SW 1271 (cell line): ENCODE measurements around the gene TEX29.

ENCODE experiments used
- DNase-seq, 2 experiments: peaks; one replicate each; lab custom pipeline; 2025; lab: John Stamatoyannopoulos, UW

TEX29 gene

DNA sequence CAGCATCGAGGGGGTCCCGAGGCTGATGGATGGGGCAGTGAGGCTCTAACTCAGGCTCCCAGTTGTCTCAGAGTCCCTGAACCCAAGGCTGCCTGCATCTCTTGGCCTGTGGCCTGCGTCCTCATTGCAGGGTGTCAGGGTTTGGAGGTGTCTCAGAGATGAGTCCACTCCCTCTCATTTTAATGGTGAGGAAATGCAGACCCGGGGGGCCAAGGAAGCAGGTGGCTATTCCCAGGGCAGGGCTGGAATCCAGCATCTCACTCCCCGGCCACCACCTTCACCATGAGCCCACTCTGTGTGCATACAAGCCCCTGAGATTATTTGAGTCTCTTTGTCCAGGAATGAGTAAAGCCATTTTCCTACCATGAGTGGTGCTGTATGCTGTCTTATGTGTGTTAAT lies 21.4 kb downstream of the TEX29 start:
- no peak for DNase-seq

DNA sequence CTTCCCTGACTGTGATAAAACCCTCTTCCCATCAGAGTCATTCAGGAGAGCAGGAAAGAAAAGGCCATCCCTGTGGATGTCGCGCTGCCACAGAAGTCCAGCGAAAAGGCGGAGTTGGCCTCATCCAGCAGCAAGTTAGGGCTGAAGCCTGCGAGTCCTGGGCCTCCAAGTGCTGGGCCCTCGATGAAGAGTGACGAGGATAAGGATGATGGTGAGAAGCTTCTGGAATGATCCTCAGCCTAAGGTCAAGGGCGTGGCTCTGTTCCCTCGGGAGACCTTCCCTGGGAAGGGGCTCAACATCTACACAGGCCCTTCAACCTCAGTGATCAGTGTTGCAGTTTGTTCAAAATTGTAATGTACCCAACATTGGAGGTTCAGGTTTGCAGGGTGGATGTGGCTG lies 22.3 kb downstream of the TEX29 start:
- DNase-seq, result no peak

DNA sequence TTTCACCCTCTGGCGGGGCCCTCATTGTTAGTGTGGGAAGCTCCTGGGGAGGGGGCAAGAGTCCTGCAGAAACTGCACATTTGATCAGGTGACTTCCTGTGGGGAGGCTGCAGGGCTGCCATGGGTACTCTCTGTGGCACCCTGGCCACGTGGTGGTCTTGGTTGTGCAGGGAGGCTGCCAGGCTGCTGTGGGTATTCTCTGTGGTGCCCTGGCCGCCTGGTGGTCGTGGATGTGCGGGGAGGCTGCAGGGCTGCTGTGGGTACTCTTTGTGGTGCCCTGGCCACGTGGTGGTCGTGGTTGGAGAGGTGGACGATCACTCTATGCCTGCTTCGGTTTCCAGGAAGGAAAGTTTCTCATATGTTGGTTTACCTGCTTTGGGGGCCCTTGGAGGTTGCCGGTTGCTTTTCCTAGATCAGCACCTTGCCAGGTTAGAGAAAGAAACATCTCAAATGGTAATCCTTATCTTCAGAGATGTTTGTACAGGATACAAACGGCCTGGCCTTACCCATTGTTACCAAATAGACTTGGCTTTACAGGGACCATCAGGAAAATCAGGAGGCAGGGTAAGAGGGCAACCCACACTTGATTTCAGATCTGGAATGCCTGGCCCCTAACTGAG lies 22.9 kb downstream of the TEX29 start:
- no peak for DNase-seq

DNA sequence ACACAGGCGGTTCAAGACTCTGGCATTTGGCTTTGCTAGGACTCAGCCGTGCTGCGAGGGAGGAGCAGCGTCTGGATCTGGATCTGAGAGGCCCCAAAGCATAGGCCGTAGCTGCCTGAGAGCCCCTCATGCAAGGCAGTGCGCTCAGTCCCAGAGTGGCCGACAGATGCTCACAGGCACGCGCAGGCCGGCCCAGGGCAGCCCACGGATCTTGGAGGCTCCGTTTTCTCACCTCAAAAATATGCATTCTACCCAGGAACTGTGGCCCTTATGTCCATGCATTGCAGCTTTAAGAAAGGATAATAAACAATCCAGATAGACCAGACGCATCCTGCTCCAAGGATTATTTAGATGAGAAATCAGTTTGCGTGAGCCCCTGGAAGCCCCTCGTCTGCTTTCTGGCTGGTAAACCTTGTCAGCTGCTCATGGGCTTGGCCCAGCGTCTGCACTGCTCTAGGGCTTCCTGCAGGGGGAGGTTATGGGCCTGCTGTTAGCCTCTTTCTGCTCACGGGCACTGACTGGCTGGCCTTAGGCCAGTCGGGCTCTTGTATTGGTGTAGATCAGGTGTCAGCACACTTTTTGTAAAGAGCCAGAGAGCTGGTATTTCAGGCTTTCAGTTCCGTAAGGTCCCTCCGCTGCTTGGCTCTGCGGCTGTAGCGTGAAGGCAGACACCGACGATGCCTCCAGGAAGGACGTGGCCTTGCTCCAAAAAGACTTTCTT lies 24.2 kb downstream of the TEX29 start:
- DNase-seq, result no peak

DNA sequence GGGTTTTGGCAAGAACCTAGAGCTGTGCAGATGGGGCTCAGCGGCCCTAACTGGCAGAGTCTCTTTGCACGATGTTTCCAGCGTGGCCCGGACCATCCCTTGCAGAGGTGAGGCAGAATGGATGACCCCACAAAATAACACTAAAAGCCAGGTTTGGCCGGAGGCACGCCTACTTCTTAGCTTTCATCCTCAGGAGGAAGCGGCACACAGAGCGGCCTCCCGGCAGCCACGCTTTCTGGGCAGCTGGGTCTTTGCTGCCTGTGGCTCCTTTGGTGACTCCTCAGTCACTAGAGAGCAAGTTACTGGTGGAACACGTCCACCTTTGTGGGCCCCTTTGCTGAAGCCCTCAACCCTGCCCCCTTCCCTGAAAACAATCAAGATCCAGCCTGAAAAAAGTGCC lies 25.2 kb downstream of the TEX29 start:
- DNase-seq, result no peak

DNA sequence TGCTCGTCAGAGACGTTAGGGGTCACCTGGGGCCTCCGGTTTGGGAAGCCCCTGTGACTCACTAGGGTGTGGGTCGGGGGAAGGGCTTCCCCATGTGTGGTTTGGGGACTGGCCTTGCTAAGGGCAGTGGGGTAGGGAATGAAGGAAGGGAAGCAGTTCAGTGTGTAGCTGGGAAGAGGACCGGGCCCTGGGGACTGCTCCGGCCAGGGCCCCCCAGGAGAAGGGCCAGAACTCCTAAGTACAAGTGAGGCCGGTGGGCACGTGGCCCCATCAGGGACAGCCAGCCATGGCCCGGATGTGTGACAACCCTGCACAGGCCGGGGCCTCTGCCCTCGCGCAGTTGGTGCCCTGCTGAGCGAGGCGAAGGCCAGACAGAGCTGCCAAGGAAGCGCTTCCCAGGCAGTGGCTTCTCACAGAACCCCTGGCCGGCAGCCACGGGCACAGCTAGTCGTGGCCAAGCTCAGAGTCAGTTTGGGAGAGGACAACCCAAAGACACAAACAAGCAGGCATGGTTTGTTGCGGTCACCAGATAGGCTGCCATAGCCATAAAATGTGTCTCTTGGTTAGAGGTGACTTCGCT lies 25.7 kb downstream of the TEX29 start:
- no peak for DNase-seq

DNA sequence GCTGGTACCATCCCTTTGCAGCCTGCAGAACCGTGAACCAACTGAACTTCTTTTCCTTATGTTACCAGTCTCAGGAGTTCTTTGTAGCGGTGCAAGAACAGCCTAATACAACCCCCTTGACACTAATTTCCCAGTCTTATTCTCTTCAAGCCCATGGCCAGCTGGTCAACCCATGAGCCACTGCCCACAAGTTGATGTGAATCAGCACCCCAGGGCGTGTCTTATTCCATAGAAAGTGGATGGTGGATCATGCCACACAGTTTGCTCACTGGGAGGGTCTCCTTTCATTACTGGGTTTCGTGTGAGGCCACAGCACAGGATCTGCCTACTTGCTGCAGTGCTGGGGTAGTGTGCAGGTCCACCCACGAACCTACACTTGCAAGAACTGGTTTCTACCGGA lies 27.0 kb downstream of the TEX29 start:
- DNase-seq, result no peak

DNA sequence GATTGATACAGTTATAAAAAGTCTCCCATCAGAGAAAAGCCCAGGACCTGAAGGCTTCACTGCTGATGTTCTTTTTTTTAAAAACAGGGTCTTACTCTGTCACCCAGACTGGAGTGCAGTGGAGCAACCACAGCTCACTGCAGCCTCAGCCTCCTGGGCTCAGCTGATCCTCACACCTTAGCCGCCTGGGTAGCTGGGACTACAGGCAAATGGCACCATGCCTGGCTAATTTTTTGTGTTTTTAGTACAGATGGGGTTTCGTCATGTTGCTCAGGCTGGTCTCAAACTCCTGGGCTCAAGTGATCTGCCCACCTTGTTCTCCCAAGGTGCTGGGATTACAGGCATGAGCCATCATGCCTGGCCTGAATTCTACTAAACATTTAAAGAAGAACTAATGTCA lies 33.1 kb downstream of the TEX29 start:
- DNase-seq, result no peak

DNA sequence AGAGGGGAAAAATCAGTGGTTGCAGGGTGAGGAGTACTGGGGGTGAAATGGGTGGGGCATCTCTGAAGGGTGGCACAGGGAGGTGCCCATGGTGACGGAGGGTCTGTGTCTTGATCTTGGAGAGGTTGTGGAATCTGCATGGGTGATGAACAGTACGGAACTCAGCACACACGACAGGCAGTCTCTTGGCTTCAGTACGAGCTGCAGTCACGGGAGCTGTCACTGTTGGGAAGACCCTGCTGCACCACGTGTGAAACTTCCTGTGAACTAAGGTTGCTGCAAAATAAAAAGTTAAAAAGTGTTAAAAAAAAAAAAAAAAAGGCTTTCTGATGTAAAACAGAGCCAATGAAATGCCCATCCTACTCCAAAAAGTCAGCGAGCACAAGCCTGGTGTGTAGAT lies 34.3 kb downstream of the TEX29 start:
- no peak for DNase-seq

DNA sequence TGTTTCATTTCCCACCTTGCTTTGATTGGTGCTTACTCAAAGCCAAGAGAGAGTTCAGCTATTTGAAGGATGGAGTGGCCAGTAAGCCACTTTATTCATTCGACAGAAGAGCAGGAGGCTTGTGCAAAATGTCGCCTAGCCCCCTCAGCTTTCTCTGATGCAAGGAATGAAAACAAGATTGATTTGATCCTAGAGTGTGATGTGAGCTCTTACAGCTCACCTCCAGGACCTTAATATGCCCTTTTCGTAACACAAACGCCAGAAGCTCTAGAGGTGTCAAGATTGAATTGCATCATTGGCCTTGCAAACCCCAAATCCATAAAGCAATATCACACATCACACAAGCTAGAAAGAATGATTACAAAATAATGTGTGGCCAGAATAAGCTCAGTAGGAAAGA lies 36.4 kb downstream of the TEX29 start:
- DNase-seq, result no peak

DNA sequence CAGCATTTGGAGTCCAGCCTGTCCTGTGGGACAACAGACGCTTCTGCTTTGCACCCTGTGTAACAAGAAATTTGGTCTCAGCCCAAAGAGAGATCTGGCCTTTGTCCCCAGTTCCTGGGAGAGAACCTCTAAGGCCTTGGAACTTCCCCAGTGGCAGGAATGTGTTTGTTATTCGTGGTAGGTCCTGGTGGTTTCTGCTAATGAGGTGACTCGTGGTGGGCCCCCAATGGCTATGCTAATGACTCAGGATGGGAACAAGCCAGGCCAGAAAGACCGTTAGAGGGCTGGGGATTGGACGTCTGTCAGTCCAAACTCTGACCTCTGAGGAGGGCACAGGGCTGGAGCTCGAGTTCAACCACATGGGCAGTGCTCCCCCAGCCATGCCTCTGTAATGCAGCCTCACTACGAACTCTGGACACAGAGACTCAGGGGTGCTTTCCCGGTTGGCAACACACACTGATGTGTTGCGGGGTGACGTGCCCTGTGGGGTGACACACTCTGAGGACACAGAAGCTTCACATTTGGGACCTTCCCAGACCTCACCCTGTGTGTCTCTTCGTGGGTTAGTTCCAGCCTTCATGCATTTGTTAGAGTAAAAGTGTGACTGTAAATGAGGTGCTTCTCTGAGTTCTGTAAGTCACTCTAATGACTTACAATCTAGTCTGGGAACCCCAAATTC lies 38.9 kb downstream of the TEX29 start:
- DNase-seq, result no peak

DNA sequence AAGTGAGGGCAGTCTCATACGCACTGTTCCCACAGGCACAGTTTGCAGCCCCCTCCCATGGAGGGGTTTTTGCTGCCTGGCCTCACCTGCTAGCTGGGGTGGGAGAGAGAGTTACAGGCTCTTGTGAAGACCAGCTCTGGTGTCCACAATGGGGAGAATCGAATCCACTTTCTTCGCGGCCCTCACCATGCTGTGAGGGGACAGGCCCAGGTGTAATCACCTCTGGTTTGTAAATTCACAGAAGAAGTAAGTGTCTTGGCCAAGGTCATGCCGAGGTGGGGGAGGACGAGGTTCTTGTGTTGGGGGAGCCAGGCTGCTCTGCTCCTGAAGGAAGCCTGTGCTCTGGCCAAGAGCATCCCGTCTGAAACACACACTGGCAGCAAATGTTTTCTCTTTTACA lies 39.5 kb downstream of the TEX29 start:
- DNase-seq, result no peak

DNA sequence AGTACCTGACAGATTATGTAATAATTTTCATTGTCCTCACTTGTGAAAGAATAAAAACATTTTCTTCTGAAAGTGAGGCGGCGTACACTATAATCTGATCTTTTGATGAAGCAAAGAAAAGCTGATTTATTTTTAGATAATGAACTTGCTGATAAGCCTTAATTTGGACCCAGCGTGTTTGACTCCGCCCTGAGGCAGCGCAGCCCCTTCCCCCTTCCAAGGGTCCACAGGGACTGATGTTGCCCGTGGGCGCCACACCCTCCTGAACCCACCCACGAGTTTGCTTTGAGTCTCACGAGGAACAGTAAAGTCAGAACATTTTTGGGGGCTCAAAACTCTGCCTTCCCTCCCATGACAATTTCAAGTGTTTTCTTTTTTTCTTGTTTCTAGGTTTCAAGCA lies 40.0 kb downstream of the TEX29 start:
- no peak for DNase-seq

DNA sequence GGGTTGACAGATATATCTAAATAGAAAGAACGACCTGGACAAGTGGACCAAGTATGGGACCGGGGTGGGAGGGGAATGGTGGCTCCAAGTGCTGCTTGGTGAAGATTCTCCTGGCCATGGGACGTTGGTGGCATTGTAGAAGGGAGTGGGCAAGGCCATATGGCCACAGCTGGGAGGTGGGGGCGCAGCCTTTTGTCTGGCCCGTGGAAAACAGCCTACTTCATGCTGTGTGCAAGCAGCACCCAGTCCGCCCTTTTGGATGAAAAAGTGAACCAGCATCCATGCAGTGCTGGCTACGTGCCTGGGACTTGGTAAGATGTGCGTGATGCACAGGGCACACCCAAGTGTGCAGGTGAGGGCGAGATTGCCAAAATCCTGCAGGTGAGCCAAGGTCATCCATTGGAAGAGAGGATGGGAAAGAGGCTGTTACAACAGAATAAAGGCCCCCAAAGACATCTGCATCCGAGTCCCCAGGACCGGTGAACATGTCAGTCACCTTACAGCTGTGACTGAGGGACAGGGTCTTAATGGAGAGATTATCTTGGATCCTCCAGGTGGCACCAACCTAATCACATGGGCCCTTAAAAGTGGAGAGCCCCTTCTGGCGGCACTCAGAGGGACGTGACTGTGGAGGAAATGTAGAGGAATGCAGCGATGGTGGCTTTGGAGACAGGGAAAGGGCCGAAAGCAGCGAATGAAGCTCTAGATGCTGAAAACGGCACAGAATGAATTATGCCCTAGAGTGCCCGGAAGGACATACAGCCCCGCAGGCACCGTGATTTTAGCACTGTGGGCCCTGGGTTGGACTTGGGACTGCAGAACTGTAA lies 40.8 kb downstream of the TEX29 start:
- no peak for DNase-seq

DNA sequence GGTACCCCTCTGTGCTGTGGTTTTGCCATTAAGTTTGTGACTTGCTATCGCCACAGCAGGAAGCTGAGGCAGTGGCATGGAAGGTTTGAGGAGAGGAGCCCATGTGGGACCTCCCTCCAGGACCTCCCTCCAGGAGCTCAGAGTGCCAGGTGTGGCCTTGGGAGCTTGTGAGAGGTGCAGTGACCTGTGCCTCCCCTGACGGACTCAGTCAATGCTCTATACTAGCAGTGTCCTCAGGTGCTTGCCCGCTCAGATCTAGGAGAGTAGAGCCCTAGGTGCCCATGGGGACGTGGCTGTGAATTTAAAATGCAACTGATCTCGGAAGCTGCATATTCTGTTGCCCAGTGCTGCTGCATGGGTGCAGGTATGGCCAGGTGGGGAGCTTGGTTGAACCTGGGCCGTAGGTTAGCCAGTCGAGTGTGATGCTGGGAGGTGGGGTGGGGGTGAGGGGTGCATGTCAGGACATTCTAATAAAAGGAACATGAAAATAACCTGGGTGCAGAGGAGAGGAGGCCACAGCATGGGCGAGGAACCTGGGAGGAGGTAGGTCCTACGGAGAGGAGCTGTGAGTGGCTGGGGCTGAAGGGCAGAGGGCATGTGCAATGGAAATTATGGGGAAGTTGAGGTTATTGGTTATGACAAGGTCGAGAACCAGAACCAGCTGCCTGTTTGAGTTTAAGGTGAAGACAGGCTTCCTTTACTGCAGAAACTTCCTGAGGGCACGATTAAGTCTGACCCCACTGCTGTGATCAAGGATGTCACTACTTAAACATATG lies 41.6 kb downstream of the TEX29 start:
- DNase-seq, result no peak

DNA sequence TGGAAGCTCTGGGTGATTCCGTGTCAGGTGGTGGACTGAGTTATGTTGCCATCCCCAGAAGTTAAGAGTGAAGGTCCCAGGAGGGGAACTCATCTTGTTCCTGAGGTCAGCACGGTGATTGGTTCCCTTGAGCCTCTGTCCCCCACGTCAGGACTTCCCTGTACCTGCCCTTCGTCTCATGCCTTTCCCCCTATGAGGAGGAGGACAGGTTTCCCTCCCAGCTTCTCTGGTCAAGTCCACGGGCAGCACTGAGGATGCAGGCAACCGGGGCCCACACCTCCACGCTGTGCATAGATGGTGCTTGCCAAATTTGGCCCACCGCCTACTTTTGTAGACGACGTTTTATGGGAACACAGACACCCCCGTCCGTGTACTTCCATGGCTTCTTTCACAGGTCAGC lies 42.7 kb downstream of the TEX29 start:
- no peak for DNase-seq

DNA sequence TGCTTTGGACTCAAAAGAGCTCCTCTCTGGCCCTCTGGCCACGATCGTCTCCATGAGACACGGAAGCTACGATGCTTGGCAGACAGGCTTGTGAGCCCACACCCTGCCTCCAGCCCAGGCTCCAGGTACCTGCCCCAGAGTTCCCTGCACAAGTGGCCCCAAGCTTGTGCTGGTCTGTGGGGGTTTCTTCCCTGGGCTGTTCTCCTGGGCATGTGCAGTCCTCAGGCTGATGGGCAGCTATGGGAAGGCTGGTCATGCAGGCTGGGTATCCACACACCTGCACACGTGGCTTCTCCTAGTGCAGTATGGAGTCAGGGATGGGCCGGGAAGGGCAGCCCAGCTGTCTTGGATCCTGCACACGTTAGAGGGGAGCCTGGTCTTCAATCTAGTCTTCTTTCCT lies 43.1 kb downstream of the TEX29 start:
- DNase-seq, result no peak

DNA sequence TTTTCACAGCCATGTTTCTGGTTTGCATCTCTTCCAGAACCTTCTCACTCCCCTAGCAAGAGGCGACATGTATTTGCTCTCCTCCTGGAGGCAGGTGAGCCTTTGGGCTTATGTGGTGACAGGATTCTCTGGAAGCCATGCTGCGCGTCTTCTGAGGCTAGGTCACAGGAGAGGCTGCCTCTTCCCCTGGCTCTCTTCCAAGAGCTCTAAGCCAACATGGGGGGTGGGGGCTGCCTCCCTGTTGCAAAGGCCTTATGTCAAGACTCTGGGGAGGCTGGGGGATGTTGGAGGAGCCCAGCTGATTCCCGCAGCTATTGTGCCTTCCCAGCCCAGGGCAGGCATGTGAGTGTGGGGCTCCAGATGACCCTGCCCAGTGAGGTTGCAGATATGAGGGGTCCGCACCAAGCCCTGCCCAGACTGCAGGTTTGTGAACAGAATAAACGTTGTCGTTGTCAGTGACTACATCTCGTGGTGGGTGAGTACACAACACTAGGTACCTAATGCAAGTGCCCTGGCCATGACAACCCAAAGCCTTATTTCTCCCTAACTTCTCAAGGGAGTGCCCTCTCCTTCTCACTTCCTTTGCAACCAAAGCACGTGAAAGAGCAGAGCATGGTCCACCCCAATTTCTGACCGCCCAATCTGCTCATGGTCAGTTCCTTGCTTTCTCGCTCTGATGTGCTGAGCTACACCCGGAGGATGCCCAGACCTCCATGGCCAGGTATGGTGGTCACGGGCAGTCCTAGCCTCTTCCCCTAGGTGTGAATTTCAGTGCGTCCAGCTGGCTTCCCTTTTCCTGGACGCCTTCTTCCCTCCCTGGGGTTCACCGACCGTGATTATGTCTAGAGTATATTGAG lies 44.9 kb downstream of the TEX29 start:
- DNase-seq, result no peak

DNA sequence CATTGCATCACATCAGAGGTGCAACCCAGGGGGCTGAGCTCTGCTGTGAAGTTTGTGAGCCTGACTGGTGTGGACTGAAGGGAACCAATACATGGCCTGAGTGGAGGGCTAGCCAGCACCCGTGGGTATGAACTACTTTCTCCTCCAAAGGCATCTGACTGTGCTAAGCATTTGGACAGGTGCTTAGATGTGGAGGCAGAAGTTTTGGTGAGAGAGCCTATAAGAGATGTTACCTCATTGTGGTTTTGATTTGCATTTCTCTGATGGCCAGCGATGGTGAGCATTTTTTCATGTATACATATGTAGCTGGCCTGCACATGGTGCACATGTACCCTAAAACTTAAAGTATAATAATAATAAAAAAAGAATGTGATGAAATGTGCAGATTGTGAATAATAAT lies 46.9 kb downstream of the TEX29 start:
- no peak for DNase-seq

DNA sequence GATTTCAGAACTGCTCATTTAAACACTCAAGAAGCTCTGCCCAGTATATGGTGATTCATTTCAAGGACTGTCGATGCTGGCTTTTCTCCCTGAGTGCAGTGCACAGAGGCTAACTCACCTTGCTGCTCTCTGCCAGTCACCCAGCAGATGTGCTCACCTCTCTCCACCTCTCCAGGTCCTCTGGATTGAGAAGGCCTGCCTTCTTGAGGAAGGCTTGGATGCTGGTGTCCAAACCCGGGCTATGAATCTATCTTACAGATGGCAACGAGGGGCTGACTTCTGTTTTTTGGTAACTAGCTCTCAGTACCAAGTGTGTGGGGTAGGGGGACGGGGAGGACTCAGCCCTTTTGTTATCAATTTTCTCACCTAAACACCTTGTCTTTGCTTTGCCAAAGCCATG lies 47.6 kb downstream of the TEX29 start:
- DNase-seq, result no peak

DNA sequence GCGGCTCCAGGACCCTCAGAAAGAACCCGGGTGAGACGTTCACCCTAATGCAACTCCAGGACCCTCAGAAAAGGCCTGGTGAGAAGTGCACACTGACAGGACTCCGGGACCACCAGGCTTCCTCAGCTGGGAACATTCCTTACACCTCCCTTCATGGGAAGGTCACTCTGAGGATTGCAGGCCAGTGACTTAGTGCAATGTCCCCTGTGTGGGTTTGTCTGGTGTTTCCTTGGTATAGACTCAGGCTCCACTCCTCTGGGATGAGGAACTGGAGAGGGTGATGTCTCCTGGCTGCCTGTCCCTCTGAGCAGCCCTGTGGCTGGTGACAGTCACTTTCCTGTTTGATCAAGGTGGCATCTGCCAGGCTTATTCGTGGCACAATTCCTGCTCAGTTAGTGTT lies 49.7 kb downstream of the TEX29 start:
- DNase-seq, result no peak
